OCI-LY1 (cell line): ENCODE data around the gene MAML2.

ENCODE experiments used
- H2AFZ ChIP-seq: fragments of 200-600 bp; sonication (generic), shearing (Covaris generic); 2 replicates; pipeline ENCODE4 v1.6.0; 2014; ENCODE audit warnings: antibody characterized with exemption, mild to moderate bottlenecking, low read length
- H3F3A ChIP-seq: fragments of 200-600 bp; sonication (generic), shearing (Covaris generic); 2 replicates; pipeline ENCODE4 v1.6.0; 2014; ENCODE audit warnings: mild to moderate bottlenecking, antibody characterized with exemption, low read length, moderate library complexity; ENCODE audit not compliant: insufficient read depth
- H3K27ac ChIP-seq: fragments of 200-600 bp; sonication (generic); 2 replicates; pipeline ENCODE4 v1.5.1; 2014; ENCODE audit warnings: low read length, mixed run types, mild to moderate bottlenecking, low read depth; ENCODE audit not compliant: poor library complexity, severe bottlenecking
- H3K27me3 ChIP-seq: fragments of 200-600 bp; sonication (generic); 2 replicates; pipeline ENCODE4 v1.6.0; 2014; ENCODE audit warnings: antibody characterized with exemption, mild to moderate bottlenecking, low read length, moderate library complexity; ENCODE audit not compliant: insufficient read depth
- H3K36me3 ChIP-seq: fragments of 200-600 bp; sonication (generic); 2 replicates; pipeline ENCODE4 v1.6.1; 2014; ENCODE audit warnings: mild to moderate bottlenecking, antibody characterized with exemption, low read length, moderate library complexity, mixed read lengths; ENCODE audit not compliant: insufficient read depth
- H3K4me1 ChIP-seq: fragments of 200-600 bp; sonication (generic); 2 replicates; pipeline ENCODE4 v1.5.1; 2014; ENCODE audit warnings: mild to moderate bottlenecking, low read length, moderate library complexity; ENCODE audit not compliant: insufficient read depth, severe bottlenecking
- H3K4me2 ChIP-seq: fragments of 200-600 bp; sonication (generic), shearing (Covaris generic); 2 replicates; pipeline ENCODE4 v1.6.1; 2014; ENCODE audit warnings: low read length
- H3K4me3 ChIP-seq: fragments of 200-600 bp; sonication (generic); 2 replicates; pipeline ENCODE4 v1.5.1; 2014; ENCODE audit warnings: low read length, low read depth, mild to moderate bottlenecking, mixed read lengths; ENCODE audit not compliant: poor library complexity, severe bottlenecking
- H3K79me2 ChIP-seq: fragments of 200-600 bp; shearing (Covaris generic); 2 replicates; pipeline ENCODE4 v1.6.1; 2016; ENCODE audit warnings: mixed run types, low read length, mixed read lengths; ENCODE audit not compliant: insufficient read depth
- H3K9ac ChIP-seq: fragments of 200-600 bp; sonication (generic), shearing (Covaris generic); 2 replicates; pipeline ENCODE4 v1.6.1; 2014; ENCODE audit warnings: mild to moderate bottlenecking, low read length, mixed read lengths
- H3K9me2 ChIP-seq: fragments of 200-600 bp; sonication (generic), shearing (Covaris generic); 2 replicates; pipeline ENCODE4 v1.6.1; 2014; ENCODE audit warnings: low read depth, mild to moderate bottlenecking, low read length, mixed read lengths
- H3K9me3 ChIP-seq: fragments of 200-600 bp; shearing (Covaris generic); 2 replicates; pipeline ENCODE4 v1.6.1; 2014; ENCODE audit warnings: low read length, mixed read lengths
- H4K20me1 ChIP-seq: fragments of 200-600 bp; sonication (generic), shearing (Covaris generic); 2 replicates; pipeline ENCODE4 v1.6.0; 2016; ENCODE audit warnings: mild to moderate bottlenecking, low read length; ENCODE audit not compliant: insufficient read depth
- CTCF ChIP-seq: fragments of 200-600 bp; sonication (generic), shearing (Covaris generic); IDR thresholded peaks from 2 replicates; pipeline ENCODE4 v1.5.1; 2017; ENCODE audit warnings: mild to moderate bottlenecking, antibody characterized with exemption, low read length, moderate library complexity, mixed read lengths
- EZH2 ChIP-seq: fragments of 200-600 bp; sonication (generic), shearing (Covaris generic); IDR thresholded peaks from 2 replicates; pipeline ENCODE4 v1.8.0; 2017; ENCODE audit warnings: borderline replicate concordance, mixed run types, mild to moderate bottlenecking, antibody characterized with exemption, low read length, moderate library complexity, mixed read lengths

The MAML2 gene

GRCh38 chr11:96191752-96192151, 151.2 kb downstream of the MAML2 start:
- no peak for TF ChIP-seq CTCF
- no peak for TF ChIP-seq EZH2
- Histone ChIP-seq H3K36me3 (no peaks in the 10 kb centered on the region), H3K4me1 (peaks cover 53% of the 10 kb centered on the region)

GRCh38 chr11:96189351-96189750, 153.6 kb downstream of the MAML2 start:
- Histone ChIP-seq H2AFZ (no peak overlapping the region), H3K4me1 (peaks cover 54% of the 10 kb centered on the region), H3K9ac (no peak overlapping the region), H3F3A (0 out of 2 replicates have a peak, but pooled peaks cover 8% of the 10 kb centered on the region), H3K9me2 (no peaks in the 10 kb centered on the region), H4K20me1 (no peaks in the 10 kb centered on the region), H3K4me2 (peak overlapping the region; percentile 32; the same call in 1 of the 2 replicates), H3K27ac (no peak overlapping the region), H3K4me3 (no peak overlapping the region), H3K79me2 (no peaks in the 10 kb centered on the region), H3K9me3 (no peaks in the 10 kb centered on the region), H3K36me3 (no peaks in the 10 kb centered on the region), H3K27me3 (no peaks in the 10 kb centered on the region)
- TF ChIP-seq CTCF (no peak), EZH2 (no peak)

More at GRCh38 chr11:96191752-96192151, 151.2 kb downstream of the MAML2 start:
- H3K9me2 ChIP-seq = no peaks in the 10 kb centered on the region
- no peak overlapping the region for H2AFZ ChIP-seq
- no peaks in the 10 kb centered on the region for H3K79me2 ChIP-seq
- no peak overlapping the region for H3K9ac ChIP-seq
- H3K9me3 ChIP-seq = no peaks in the 10 kb centered on the region
- H4K20me1 ChIP-seq = no peaks in the 10 kb centered on the region
- no peaks in the 10 kb centered on the region for H3K27me3 ChIP-seq
- H3K4me3 ChIP-seq = no peak overlapping the region
- H3K4me2 ChIP-seq = no peak overlapping the region
- H3K27ac ChIP-seq = no peak overlapping the region
- H3F3A ChIP-seq = 0 out of 2 replicates have a peak, but pooled peaks cover 8% of the 10 kb centered on the region

- H3K4me1 ChIP-seq = peaks cover 46% of the 10 kb centered on the region
- H3K4me2 ChIP-seq = 0 out of 2 replicates have a peak overlapping the region, but pooled peaks have one; percentile 32
- H3K79me2 ChIP-seq = no peaks in the 10 kb centered on the region
Observed at GRCh38 chr11:96188243-96189006, 154.6 kb downstream of the MAML2 start.

More at GRCh38 chr11:96188243-96189006, 154.6 kb downstream of the MAML2 start:
- Histone ChIP-seq H3K9ac (no peak overlapping the region), H3K9me3 (no peaks in the 10 kb centered on the region), H3K9me2 (no peaks in the 10 kb centered on the region), H3K4me3 (no peak overlapping the region), H2AFZ (no peak overlapping the region), H4K20me1 (no peaks in the 10 kb centered on the region), H3F3A (0 out of 2 replicates have a peak, but pooled peaks cover 8% of the 10 kb centered on the region), H3K27ac (peak overlapping the region; percentile 4), H3K27me3 (no peaks in the 10 kb centered on the region), H3K36me3 (no peaks in the 10 kb centered on the region)
- no peak for TF ChIP-seq CTCF
- no peak for TF ChIP-seq EZH2
